ENCODE results near the gene CCDC117.

The CCDC117 gene

GRCh38 chr22:28736301-28737155, 36.0 kb upstream of the CCDC117 start:
- TF ChIP-seq TEAD4 (IDR thresholded peaks at IDR 0.05): no peak
- TF ChIP-seq RAD21 (IDR thresholded peaks at IDR 0.05; ENCODE audit: low read depth): no peak
- no peak for TF ChIP-seq CREB1 (IDR thresholded peaks at IDR 0.05; ENCODE audit: low read depth)
- TF ChIP-seq, protein P1, sequence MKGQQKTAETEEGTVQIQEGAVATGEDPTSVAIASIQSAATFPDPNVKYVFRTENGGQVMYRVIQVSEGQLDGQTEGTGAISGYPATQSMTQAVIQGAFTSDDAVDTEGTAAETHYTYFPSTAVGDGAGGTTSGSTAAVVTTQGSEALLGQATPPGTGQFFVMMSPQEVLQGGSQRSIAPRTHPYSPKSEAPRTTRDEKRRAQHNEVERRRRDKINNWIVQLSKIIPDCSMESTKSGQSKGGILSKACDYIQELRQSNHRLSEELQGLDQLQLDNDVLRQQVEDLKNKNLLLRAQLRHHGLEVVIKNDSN (IDR thresholded peaks at IDR 0.05): no peak
- no peak for TF ChIP-seq CEBPB (IDR thresholded peaks at IDR 0.05)
- TF ChIP-seq EP300 (IDR thresholded peaks at IDR 0.05; ENCODE audit: borderline replicate concordance): no peak
- TF ChIP-seq NFIC (IDR thresholded peaks at IDR 0.05): no peak
- TF ChIP-seq, protein P2, sequence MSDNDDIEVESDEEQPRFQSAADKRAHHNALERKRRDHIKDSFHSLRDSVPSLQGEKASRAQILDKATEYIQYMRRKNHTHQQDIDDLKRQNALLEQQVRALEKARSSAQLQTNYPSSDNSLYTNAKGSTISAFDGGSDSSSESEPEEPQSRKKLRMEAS (IDR thresholded peaks at IDR 0.05): no peak
- TF ChIP-seq ZBTB7A (IDR thresholded peaks at IDR 0.05; ENCODE audit: low read depth): no peak
- no peak for TF ChIP-seq YY1 (IDR thresholded peaks at IDR 0.05; ENCODE audit: low read depth)
- TF ChIP-seq EGR1 (IDR thresholded peaks at IDR 0.05): no peak
- TF ChIP-seq TAF1 (IDR thresholded peaks at IDR 0.05; ENCODE audit: low read depth): no peak
- TF ChIP-seq TCF12 (IDR thresholded peaks at IDR 0.05; ENCODE audit: low read depth): no peak
- no peak for TF ChIP-seq REST (IDR thresholded peaks at IDR 0.05; ENCODE audit: low read depth)
- no peak for TF ChIP-seq FOXM1 (IDR thresholded peaks at IDR 0.05; ENCODE audit: borderline replicate concordance, low read depth)

- TF ChIP-seq YY1 (IDR thresholded peaks at IDR 0.05; ENCODE audit: low read depth): no peak
- TF ChIP-seq EP300 (IDR thresholded peaks at IDR 0.05; ENCODE audit: borderline replicate concordance): no peak
- TF ChIP-seq ZBTB7A (IDR thresholded peaks at IDR 0.05; ENCODE audit: low read depth): no peak
- no peak for TF ChIP-seq TEAD4 (IDR thresholded peaks at IDR 0.05)
- TF ChIP-seq TCF12 (IDR thresholded peaks at IDR 0.05; ENCODE audit: low read depth): no peak
- no peak for TF ChIP-seq FOXM1 (IDR thresholded peaks at IDR 0.05; ENCODE audit: borderline replicate concordance, low read depth)
- TF ChIP-seq, protein P1 (IDR thresholded peaks at IDR 0.05): no peak
- TF ChIP-seq NFIC (IDR thresholded peaks at IDR 0.05): no peak
These were observed 34.8 kb upstream of the CCDC117 start for GRCh38 chr22:28737701-28738100.

GRCh38 chr22:28741200-28741784, 31.2 kb upstream of the CCDC117 start:
- TF ChIP-seq, protein P1 (IDR thresholded peaks at IDR 0.05): no peak
- TF ChIP-seq ZBTB7A (IDR thresholded peaks at IDR 0.05; ENCODE audit: low read depth) (no peak), RAD21 (IDR thresholded peaks at IDR 0.05; ENCODE audit: low read depth) (no peak), CREB1 (IDR thresholded peaks at IDR 0.05; ENCODE audit: low read depth) (no peak), TEAD4 (IDR thresholded peaks at IDR 0.05) (no peak), FOXM1 (IDR thresholded peaks at IDR 0.05; ENCODE audit: borderline replicate concordance, low read depth) (no peak), YY1 (IDR thresholded peaks at IDR 0.05; ENCODE audit: low read depth) (no peak), CEBPB (IDR thresholded peaks at IDR 0.05) (no peak), EGR1 (IDR thresholded peaks at IDR 0.05) (no peak; the same call in 1 of the 2 replicates), TAF1 (IDR thresholded peaks at IDR 0.05; ENCODE audit: low read depth) (no peak), EP300 (IDR thresholded peaks at IDR 0.05; ENCODE audit: borderline replicate concordance) (no peak), REST (IDR thresholded peaks at IDR 0.05; ENCODE audit: low read depth) (no peak), NFIC (IDR thresholded peaks at IDR 0.05) (no peak), TCF12 (IDR thresholded peaks at IDR 0.05; ENCODE audit: low read depth) (no peak)
- TF ChIP-seq, protein P2 (IDR thresholded peaks at IDR 0.05): no peak

DNA sequence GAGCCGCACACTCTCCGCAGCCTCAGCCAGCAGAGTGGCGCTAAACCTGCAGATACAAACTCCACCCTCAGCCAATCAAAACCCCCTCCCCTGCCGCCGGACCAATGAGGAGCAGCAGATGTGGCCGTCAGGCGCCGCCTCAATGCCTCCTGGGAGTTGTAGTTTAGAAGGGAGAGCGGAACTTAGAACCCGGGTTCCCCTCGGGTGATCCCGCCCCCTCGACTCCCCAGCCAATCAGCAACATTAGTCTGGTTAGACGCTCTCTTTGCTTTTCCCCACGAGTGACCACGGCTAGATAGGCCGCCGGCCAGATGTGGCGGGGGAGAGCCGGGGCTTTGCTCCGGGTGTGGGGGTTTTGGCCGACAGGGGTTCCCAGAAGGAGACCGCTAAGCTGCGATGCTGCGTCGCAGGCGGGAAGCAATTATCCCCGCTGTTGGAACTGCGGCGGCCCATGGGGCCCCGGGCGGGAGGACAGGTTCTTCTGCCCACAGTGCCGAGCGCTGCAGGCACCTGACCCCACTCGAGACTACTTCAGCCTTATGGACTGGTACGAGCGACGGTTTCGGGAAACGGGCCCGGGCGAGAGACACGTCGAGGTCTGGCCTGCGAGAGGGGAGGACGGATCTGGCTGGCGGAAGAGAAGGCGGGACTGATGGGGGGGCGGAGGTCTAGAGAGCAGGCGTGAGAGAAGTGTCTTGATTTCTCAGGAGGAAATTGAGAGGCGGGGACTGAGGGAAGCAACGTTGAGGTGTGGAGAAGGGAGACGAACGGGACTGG, 30.5 kb upstream of the CCDC117 start, which contains the start of the genes CHEK2 and HSCB:
TSS of gene CHEK2 (minus strand) at position 36 of the 777 bp plus-strand sequence. CDS start 7,099 bp downstream, outside the sequence.
TSS of gene HSCB (plus strand) at position 255 of the 777 bp plus-strand sequence. CDS start at position 312, 57 bp downstream.
- TF ChIP-seq EGR1 (IDR thresholded peaks at IDR 0.05): no peak
- TF ChIP-seq REST (IDR thresholded peaks at IDR 0.05; ENCODE audit: low read depth): no peak
- TF ChIP-seq TAF1 (IDR thresholded peaks at IDR 0.05; ENCODE audit: low read depth): peak; percentile 78; the same call in 1 of the 2 replicates
- 0 out of 2 replicates have a peak, but pooled peaks have one; percentile 53 for TF ChIP-seq ZBTB7A (IDR thresholded peaks at IDR 0.05; ENCODE audit: low read depth)
- TF ChIP-seq, protein P2 (IDR thresholded peaks at IDR 0.05): peak; percentile 90
- TF ChIP-seq CEBPB (IDR thresholded peaks at IDR 0.05): no peak
- no peak; the same call in none of the 2 replicates for TF ChIP-seq NFIC (IDR thresholded peaks at IDR 0.05)
- TF ChIP-seq, protein P1 (IDR thresholded peaks at IDR 0.05): peak; percentile 80
- peak; percentile 70 for TF ChIP-seq CREB1 (IDR thresholded peaks at IDR 0.05; ENCODE audit: low read depth)
- TF ChIP-seq YY1 (IDR thresholded peaks at IDR 0.05; ENCODE audit: low read depth): peak; percentile 64; the same call in 1 of the 2 replicates
- peak; percentile 82 for TF ChIP-seq FOXM1 (IDR thresholded peaks at IDR 0.05; ENCODE audit: borderline replicate concordance, low read depth)
